UCSD-AML1 (cell line): ENCODE data around the gene SKIC3.
A peak's percentile ranks its signal among the peaks of the same experiment; 100 is the strongest.

ENCODE experiments used
- DNase-seq: peaks from one replicate; lab custom pipeline; 2025; ENCODE audit not compliant: unreplicated experiment; lab: John Stamatoyannopoulos, UW

The SKIC3 gene

GRCh38 chr5:95554647-95555548 is at the start of gene SKIC3, which contains the start of gene ARSK:
TSS of gene SKIC3 (minus strand) at chr5:95554977. CDS start at chr5:95547150, 7,827 bp downstream.
TSS of gene ARSK (plus strand) at chr5:95555101. CDS start at chr5:95555279, 178 bp downstream.
- peak; percentile 93 for DNase-seq

GRCh38 chr5:95600557-95600956 is 45.8 kb upstream of the SKIC3 start:
- no peak for DNase-seq

- DNase-seq, result no peak
Measured at GRCh38 chr5:95599252-95599651, 44.5 kb upstream of the SKIC3 start.

GRCh38 chr5:95595289-95595931 is 40.6 kb upstream of the SKIC3 start:
- no peak for DNase-seq

- DNase-seq, result no peak
Measured at GRCh38 chr5:95591490-95591901, 36.7 kb upstream of the SKIC3 start.

GRCh38 chr5:95590880-95591279 is 36.1 kb upstream of the SKIC3 start:
- no peak for DNase-seq

- no peak for DNase-seq
Measured at GRCh38 chr5:95583992-95584391, 29.2 kb upstream of the SKIC3 start.

GRCh38 chr5:95581576-95581975 is 26.8 kb upstream of the SKIC3 start:
- no peak for DNase-seq

- no peak for DNase-seq
Measured at GRCh38 chr5:95572016-95572415, 17.2 kb upstream of the SKIC3 start.

GRCh38 chr5:95565280-95565920 is 10.6 kb upstream of the SKIC3 start:
- DNase-seq, result no peak

- no peak for DNase-seq
Measured at GRCh38 chr5:95564450-95564849, 9.7 kb upstream of the SKIC3 start.

GRCh38 chr5:95563367-95563766 is 8.6 kb upstream of the SKIC3 start:
- DNase-seq, result no peak

GRCh38 chr5:95562282-95562681 is 7.5 kb upstream of the SKIC3 start:
- DNase-seq, result no peak

GRCh38 chr5:95557841-95558240 is 3.1 kb upstream of the SKIC3 start:
- no peak for DNase-seq

GRCh38 chr5:95555553-95555952 is 776 bp upstream of the SKIC3 start:
- no peak for DNase-seq

- no peak for DNase-seq
Measured at GRCh38 chr5:95554331-95554646, 488 bp downstream of the SKIC3 start.

GRCh38 chr5:95549030-95549429 is 5.7 kb downstream of the SKIC3 start:
- DNase-seq, result no peak

GRCh38 chr5:95543017-95543705 is 11.6 kb downstream of the SKIC3 start:
- DNase-seq, result no peak

GRCh38 chr5:95537501-95537900 is 17.3 kb downstream of the SKIC3 start:
- DNase-seq, result no peak

- no peak for DNase-seq
Measured at GRCh38 chr5:95533761-95534160, 21.0 kb downstream of the SKIC3 start.

GRCh38 chr5:95533106-95533505 is 21.7 kb downstream of the SKIC3 start:
- DNase-seq, result no peak
